Panc1 (cell line): ENCODE data around the gene SIK3. TPM values are rescaled to one million over a fixed set of nuclear protein-coding genes. Genes with fewer than 3 reads are reported as not detected.

Experiments used
- ATAC-seq: fragments of 200-7000 bp; cut with Tn5 transposase; 2 replicates; pipeline ENCODE4 v1.9.1; 2020; ENCODE audit warnings: mild to moderate bottlenecking, moderate library complexity
- BruUV-seq: library from RNA; stranded (reverse); fragments of 400-500 nt; replicated peaks from 2 replicates; lab custom pipeline; 2021; lab: Mats Ljungman, UMichigan
- CTCF ChIA-PET: fragments of 300-600 bp; sonication (Branson Sonifier 250); formaldehyde crosslinking; loops from one replicate; lab custom pipeline; 2022; ENCODE audit warnings: antibody characterized with exemption; lab: Charles Lee
- POLR2A ChIA-PET: fragments of 300-600 bp; sonication (Branson Sonifier 250); formaldehyde crosslinking; loops from one replicate; lab custom pipeline; 2022; ENCODE audit warnings: antibody characterized with exemption; lab: Charles Lee
- DNase-seq: peaks from one replicate; pipeline ENCODE4 v3.0.0-alpha.2; 2010; ENCODE audit warnings: low read depth, low spot score
- H3K27ac ChIP-seq: 2 replicates; pipeline ENCODE4 v1.5.1; 2011; ENCODE audit warnings: mild to moderate bottlenecking, low read length, inconsistent platforms
- H3K27me3 ChIP-seq: fragments of 200-500 bp; sonication (Bioruptor generic); 2 replicates; pipeline ENCODE4 v1.6.0; 2014; ENCODE audit warnings: low read length, inconsistent platforms; ENCODE audit not compliant: control insufficient read depth, insufficient read depth
- H3K36me3 ChIP-seq: fragments of 200-500 bp; sonication (Bioruptor generic); 2 replicates; pipeline ENCODE4 v1.5.1; 2014; ENCODE audit warnings: inconsistent platforms, mild to moderate bottlenecking, low read length, moderate library complexity; ENCODE audit not compliant: control insufficient read depth, insufficient read depth
- H3K4me1 ChIP-seq: 2 replicates; pipeline ENCODE4 v1.5.1; 2011; ENCODE audit warnings: inconsistent platforms, mild to moderate bottlenecking, low read length, moderate library complexity; ENCODE audit not compliant: control insufficient read depth, insufficient read depth
- H3K4me3 ChIP-seq, 2 experiments: 2 replicates each; pipeline ENCODE4 v1.5.1; 2011 to 2012; ENCODE audit warnings: low read depth in 2 of 2, low read length in 2 of 2, mild to moderate bottlenecking in 2 of 2, inconsistent platforms in 1 of 2, moderate library complexity in 1 of 2
- H3K9me3 ChIP-seq: fragments of 200-500 bp; sonication (Bioruptor generic); 2 replicates; pipeline ENCODE4 v1.5.1; 2014; ENCODE audit warnings: low read depth, mild to moderate bottlenecking, inconsistent platforms, low read length, moderate library complexity; ENCODE audit not compliant: control insufficient read depth, insufficient read depth
- CTCF ChIP-seq: fragments of 450-650 bp; IDR thresholded peaks from 2 replicates; pipeline ENCODE4 v1.5.1; 2017; ENCODE audit warnings: mild to moderate bottlenecking
- POLR2AphosphoS5 ChIP-seq: IDR thresholded peaks from 2 replicates; pipeline ENCODE4 v1.6.1; 2012; ENCODE audit warnings: mild to moderate bottlenecking, low read depth, low read length, moderate library complexity
- SIN3A ChIP-seq: IDR thresholded peaks from 2 replicates; pipeline ENCODE4 v1.6.1; 2012; ENCODE audit warnings: low read depth, mild to moderate bottlenecking, low read length, moderate library complexity, borderline replicate concordance; ENCODE audit not compliant: insufficient read depth
- TCF7L2 ChIP-seq: IDR thresholded peaks from 2 replicates; pipeline ENCODE4 v1.6.1; 2011; ENCODE audit warnings: mild to moderate bottlenecking, low read depth, low read length, inconsistent platforms
- in situ Hi-C: cut with HindIII; loops from 2 replicates; pipeline ENCODE4 v1.10.0; 2016; ENCODE audit warnings: low sequenced_read_pairs, low pct_unique_long_range_greater_than_20kb
- intact Hi-C: fragments of 100-400 bp; cut with micrococcal nuclease; formaldehyde crosslinking; loops from one replicate; pipeline ENCODE4 v1.10.0; 2022; ENCODE audit not compliant: unreplicated experiment
- total RNA-seq: library from RNA; stranded (reverse); gene quantifications from one replicate; pipeline ENCODE4 v1.2.1, GENCODE V29; 2021; ENCODE audit not compliant: unreplicated experiment
- TF ChIP-seq, protein P1 (sequence below), 2 experiments: IDR thresholded peaks; 2 replicates each; pipeline ENCODE4 v1.6.1; 2011 to 2012; ENCODE audit warnings: low read depth in 2 of 2, control low read depth in 1 of 2, low read length in 1 of 2, mild to moderate bottlenecking in 1 of 2, moderate library complexity in 1 of 2; ENCODE audit not compliant: insufficient read depth in 1 of 2

The SIK3 gene
- total RNA-seq, 1 experiment from 2014 or later, result 39.7 TPM

GRCh38 chr11:116975661-116976060, 122.6 kb downstream of the SIK3 start:
- Histone ChIP-seq H3K9me3 (no peaks in the 10 kb centered on the region), H3K27me3 (no peaks in the 10 kb centered on the region), H3K36me3 (no peaks in the 10 kb centered on the region), H3K27ac (no peak overlapping the region), H3K4me3 (no peak overlapping the region), H3K4me1 (peaks cover 10% of the 10 kb centered on the region; the same call in 1 of the 2 replicates)
- intact Hi-C loops (no loop called here), in situ Hi-C loops (no loop called here)
- DNase-seq, result no peak
- CTCF ChIA-PET, result no interaction called here
- no peak for ATAC-seq
- POLR2A ChIA-PET, result no interaction called here
- no peak for TF ChIP-seq SIN3A
- no peak for TF ChIP-seq POLR2AphosphoS5
- TF ChIP-seq, protein P1, sequence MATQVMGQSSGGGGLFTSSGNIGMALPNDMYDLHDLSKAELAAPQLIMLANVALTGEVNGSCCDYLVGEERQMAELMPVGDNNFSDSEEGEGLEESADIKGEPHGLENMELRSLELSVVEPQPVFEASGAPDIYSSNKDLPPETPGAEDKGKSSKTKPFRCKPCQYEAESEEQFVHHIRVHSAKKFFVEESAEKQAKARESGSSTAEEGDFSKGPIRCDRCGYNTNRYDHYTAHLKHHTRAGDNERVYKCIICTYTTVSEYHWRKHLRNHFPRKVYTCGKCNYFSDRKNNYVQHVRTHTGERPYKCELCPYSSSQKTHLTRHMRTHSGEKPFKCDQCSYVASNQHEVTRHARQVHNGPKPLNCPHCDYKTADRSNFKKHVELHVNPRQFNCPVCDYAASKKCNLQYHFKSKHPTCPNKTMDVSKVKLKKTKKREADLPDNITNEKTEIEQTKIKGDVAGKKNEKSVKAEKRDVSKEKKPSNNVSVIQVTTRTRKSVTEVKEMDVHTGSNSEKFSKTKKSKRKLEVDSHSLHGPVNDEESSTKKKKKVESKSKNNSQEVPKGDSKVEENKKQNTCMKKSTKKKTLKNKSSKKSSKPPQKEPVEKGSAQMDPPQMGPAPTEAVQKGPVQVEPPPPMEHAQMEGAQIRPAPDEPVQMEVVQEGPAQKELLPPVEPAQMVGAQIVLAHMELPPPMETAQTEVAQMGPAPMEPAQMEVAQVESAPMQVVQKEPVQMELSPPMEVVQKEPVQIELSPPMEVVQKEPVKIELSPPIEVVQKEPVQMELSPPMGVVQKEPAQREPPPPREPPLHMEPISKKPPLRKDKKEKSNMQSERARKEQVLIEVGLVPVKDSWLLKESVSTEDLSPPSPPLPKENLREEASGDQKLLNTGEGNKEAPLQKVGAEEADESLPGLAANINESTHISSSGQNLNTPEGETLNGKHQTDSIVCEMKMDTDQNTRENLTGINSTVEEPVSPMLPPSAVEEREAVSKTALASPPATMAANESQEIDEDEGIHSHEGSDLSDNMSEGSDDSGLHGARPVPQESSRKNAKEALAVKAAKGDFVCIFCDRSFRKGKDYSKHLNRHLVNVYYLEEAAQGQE (IDR thresholded peaks at IDR 0.05; ENCODE audit: insufficient read depth in 1 of 2, low read depth in 2 of 2, low read length in 1 of 2), result no peak
- BruUV-seq, result no TSS peak

DNA sequence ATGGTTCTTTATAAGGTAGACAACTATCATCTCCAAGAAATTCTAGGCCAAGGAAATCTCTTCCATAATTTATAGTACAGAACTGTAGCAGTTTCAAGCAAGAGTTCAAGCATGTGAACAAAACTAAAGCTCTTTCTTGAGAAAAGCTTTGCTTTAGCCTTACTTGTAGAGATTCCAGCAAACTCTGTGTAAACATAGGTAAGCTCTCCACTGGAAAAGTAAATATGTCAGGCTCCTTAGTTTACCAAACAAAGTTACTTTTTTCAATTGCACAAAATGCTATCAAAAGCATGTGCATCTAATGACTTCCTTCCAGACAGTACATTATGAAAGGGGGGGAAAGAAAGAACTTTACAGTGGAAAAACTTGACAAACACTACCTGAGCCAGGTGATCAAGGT, 125.0 kb downstream of the SIK3 start:
- Histone ChIP-seq H3K36me3 (no peaks in the 10 kb centered on the region), H3K4me3 (no peak overlapping the region), H3K27me3 (no peaks in the 10 kb centered on the region), H3K9me3 (no peaks in the 10 kb centered on the region), H3K27ac (no peak overlapping the region), H3K4me1 (peaks cover 12% of the 10 kb centered on the region)
- in situ Hi-C loops, result no loop called here
- ATAC-seq (no peak), DNase-seq (no peak)
- no peak for TF ChIP-seq POLR2AphosphoS5
- TF ChIP-seq, protein P1 (IDR thresholded peaks at IDR 0.05; ENCODE audit: insufficient read depth in 1 of 2, low read depth in 2 of 2, low read length in 1 of 2), result no peak
- TF ChIP-seq CTCF, result no peak
- TF ChIP-seq SIN3A, result no peak
- no peak for TF ChIP-seq TCF7L2
- ChIA-PET POLR2A (no interaction called here), CTCF (interaction anchor here (0.6 kb wide), 2 partner anchors 38 to 51 kb away, joined by 3 to 4 read pairs; no protein-coding TSS in a partner anchor)
- no TSS peak for BruUV-seq
- intact Hi-C loops, result no loop called here
